Measurements from ENCODE around the gene NABP1. TPM values are rescaled to one million over a fixed set of nuclear protein-coding genes. Genes with fewer than 3 reads are reported as not detected.

Gene NABP1
- total and polyA plus RNA-seq, 12 donors = 1.2 to 15.3 (median 3.8) TPM

DNA sequence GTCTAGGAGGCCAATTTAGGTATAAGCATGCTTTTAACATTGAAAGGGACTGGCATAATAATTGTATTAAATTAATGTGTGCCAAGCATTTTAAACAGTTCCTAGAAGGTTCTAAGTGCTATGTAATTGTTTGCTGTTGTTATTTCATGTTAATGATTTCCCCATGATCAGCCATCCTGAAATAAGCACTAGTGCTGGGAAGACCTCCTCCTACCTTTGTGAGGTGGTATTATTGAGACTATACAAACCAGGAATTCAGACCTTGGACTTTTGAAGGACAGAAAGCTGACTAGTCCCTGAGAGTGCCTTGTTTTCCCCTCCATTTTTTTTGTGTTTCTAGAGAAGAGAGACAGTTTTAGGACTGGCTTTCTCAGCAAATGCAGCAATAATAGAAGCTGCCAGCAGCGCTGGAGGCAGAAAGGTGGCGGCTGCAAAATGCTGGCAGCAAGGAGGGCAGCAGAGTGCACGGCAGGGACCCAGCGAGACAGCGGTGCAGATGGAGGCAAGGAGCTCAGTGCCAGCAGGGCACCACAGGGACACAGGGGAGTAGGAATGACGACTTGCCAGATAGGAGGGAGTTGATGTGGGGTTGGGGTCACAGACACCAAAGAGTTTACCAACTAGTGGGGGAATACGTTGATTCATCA is 25.3 kb downstream of the NABP1 start:
- no peaks in the 10 kb centered on the region for H3K4me1 ChIP-seq

DNA sequence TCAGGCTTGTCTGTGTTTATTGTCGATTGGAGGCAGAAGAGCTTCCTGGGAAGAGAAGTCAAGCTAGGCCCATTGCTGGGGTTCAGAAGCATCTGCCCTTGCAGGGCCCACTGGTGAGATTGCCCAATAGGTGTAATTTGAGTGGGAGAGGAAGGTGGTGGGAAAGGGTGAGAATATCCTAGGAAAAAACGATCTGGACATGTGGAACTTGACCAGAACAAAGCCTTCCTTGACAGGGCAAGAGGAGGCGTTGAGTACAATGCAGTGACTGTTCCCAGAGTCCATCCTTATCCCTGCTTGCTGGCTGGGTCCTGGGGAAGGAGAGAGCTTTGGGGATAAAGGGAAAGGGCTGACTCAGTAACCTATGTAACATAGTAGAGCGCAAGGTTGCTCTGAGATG is 27.1 kb downstream of the NABP1 start:
- DNase-seq (no peak), ATAC-seq (no peak)
- TF ChIP-seq, protein P1, sequence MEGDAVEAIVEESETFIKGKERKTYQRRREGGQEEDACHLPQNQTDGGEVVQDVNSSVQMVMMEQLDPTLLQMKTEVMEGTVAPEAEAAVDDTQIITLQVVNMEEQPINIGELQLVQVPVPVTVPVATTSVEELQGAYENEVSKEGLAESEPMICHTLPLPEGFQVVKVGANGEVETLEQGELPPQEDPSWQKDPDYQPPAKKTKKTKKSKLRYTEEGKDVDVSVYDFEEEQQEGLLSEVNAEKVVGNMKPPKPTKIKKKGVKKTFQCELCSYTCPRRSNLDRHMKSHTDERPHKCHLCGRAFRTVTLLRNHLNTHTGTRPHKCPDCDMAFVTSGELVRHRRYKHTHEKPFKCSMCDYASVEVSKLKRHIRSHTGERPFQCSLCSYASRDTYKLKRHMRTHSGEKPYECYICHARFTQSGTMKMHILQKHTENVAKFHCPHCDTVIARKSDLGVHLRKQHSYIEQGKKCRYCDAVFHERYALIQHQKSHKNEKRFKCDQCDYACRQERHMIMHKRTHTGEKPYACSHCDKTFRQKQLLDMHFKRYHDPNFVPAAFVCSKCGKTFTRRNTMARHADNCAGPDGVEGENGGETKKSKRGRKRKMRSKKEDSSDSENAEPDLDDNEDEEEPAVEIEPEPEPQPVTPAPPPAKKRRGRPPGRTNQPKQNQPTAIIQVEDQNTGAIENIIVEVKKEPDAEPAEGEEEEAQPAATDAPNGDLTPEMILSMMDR (IDR thresholded peaks at IDR 0.05) = no peak

More for the DNA sequence above, 25.3 kb downstream of the NABP1 start:
- Histone ChIP-seq H3K27ac (no peak overlapping the region), H3K36me3 (no peaks in the 10 kb centered on the region), H3K4me3 (no peak overlapping the region), H3K9me3 (no peaks in the 10 kb centered on the region), H3K27me3 (no peaks in the 10 kb centered on the region)
- DNase-seq (no peak), ATAC-seq (no peak)
- intact Hi-C loops (cut with DNase I) = no loop called here
- 84 to 89% methylated on average over 7 of the region's 7 CpGs for WGBS, 2 donors
- TF ChIP-seq, protein P1 (IDR thresholded peaks at IDR 0.05) = no peak

DNA sequence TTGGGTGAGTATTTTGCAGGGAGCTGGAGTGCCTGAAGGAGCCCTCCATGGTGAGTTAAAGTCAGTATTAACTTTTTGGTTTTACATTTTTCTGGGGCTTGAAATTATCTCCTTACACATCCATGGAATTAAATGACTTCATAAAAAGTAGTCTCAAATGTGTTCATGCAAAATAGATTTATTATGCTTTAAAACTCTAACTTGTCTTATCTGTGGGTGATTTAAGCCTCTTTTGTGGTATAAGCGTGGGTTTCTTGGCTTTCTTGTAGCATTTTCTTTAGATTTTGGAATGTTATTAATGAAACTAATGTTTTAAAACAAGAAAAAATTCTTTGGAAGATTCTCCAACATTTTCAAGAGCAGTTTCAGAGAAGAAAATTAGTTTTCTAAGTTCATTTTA is 27.8 kb downstream of the NABP1 start:
- Histone ChIP-seq H3K9me3 (no peaks in the 10 kb centered on the region), H3K27me3 (no peaks in the 10 kb centered on the region), H3K27ac (no peak overlapping the region), H3K4me1 (no peaks in the 10 kb centered on the region), H3K4me3 (no peak overlapping the region), H3K36me3 (no peaks in the 10 kb centered on the region)
- no peak for ATAC-seq
- 73 to 83% methylated on average over 1 of the region's 1 CpG for whole genome bisulfite sequencing, 2 donors
- intact Hi-C loops (cut with DNase I) = no loop called here
- DNase-seq = no peak
- TF ChIP-seq, protein P1 (IDR thresholded peaks at IDR 0.05) = no peak

More for the DNA sequence above, 27.1 kb downstream of the NABP1 start:
- intact Hi-C loops (cut with DNase I) = no loop called here
- no peak overlapping the region for H3K27ac ChIP-seq
- no peaks in the 10 kb centered on the region for H3K9me3 ChIP-seq
- H3K27me3 ChIP-seq = no peaks in the 10 kb centered on the region
- H3K4me3 ChIP-seq = no peak overlapping the region
- H3K36me3 ChIP-seq = no peaks in the 10 kb centered on the region
- H3K4me1 ChIP-seq = no peaks in the 10 kb centered on the region
- WGBS, 2 donors = 67 to 68% methylated on average over 4 of the region's 4 CpGs

DNA sequence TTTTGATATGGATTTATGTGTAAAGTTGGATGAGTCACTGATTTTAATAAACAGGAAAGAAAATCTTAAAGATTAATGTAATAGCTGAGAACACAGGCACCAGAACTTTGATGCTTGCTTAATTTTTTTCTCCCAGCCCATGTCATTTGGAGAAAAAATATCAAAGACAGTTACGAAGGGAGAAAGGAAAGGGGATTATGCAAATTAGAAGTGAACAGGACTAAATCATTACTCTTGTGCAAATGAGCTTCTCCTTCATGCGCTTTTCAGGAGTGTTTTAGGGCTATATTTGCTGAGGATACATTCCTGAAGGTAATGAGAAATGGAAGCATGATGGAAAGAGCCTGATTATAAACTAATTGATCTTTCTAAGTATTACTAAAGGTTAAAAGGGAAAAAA is 28.9 kb downstream of the NABP1 start:
- Histone ChIP-seq H3K27me3 (no peaks in the 10 kb centered on the region), H3K4me1 (no peaks in the 10 kb centered on the region), H3K9me3 (no peaks in the 10 kb centered on the region), H3K4me3 (no peak overlapping the region), H3K27ac (no peak overlapping the region), H3K36me3 (no peaks in the 10 kb centered on the region)
- DNase-seq (no peak), ATAC-seq (no peak)
- WGBS, 2 donors = 78 to 80% methylated on average over 2 of the region's 2 CpGs
- intact Hi-C loops (cut with DNase I) = no loop called here
- TF ChIP-seq, protein P1 (IDR thresholded peaks at IDR 0.05) = no peak

Data from heart right ventricle (tissue), 16 donors.